ENCODE measurements around the gene ERG.

The ERG gene

DNA sequence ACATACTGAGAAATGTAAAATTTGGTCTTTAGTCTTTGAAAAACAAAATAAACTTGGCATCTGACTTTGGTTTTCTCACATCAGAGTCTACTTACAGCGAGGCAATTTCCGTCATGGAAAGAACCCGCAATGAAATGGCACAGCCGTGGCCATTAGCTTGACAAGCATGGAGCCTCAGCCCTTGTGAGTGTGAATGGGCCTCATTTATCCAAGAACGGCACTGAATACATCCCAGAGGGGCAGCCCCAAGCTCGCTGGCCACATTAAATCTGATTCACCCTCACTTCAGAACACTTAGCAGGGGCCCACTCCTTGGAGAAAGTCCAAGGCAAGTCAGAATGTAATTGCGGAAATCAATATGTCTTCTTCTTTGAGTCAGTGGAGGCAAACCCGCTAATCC lies 64.8 kb downstream of the ERG start:
- DNase-seq (ENCODE audit: low read depth) = no peak

DNA sequence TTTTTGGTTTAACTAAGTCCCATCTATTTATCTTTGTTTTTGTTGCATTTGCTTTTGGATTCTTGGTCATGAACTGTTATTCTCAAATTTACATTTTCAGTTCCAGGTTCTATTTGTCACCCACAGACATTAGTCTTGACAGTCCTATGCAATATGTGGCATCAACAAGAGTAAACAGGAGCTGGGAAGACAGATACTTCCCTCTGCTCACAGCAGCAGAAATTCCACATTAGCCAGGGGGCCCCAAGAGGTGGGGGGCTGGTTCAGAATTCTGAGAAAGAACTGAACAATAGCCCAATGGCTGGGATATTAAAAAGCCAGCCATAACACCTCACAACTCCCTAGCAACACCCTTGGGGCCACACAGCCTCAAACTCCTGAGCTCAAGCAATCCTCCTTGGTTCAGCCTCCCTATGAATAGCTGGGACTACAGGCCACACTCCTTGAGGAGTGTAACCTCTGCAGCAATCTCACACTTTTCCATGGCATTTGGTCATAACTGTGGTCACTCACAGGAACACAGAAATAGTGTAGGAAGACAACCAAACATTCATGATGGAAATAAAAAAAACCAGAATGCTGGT lies 67.8 kb downstream of the ERG start:
- DNase-seq (ENCODE audit: low read depth) = no peak

- no peak for DNase-seq (ENCODE audit: low read depth)
These were observed 69.3 kb downstream of the ERG start for GRCh38 chr21:38429011-38429410.

DNA sequence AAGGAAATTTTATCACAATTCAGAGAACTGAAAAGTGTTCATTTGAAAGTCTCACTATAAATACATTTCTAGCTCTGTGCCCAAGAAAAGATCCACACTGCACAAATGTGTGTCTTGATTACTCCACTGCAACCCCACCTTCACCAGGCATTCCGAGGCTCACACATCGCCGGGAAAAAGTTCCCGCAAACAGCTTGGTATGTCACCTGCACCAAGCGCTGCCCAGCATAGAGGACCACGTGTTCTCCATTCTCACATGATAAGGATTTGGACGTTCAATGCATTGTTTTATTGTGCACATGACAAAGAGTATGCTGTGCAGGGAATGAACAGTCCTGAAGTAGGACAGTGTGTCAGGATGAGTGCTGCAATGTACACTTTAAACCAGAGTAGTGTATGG lies 70.1 kb downstream of the ERG start:
- no peak for DNase-seq (ENCODE audit: low read depth)

GRCh38 chr21:38424305-38425019 lies 73.8 kb downstream of the ERG start:
- no peak for DNase-seq (ENCODE audit: low read depth)

DNA sequence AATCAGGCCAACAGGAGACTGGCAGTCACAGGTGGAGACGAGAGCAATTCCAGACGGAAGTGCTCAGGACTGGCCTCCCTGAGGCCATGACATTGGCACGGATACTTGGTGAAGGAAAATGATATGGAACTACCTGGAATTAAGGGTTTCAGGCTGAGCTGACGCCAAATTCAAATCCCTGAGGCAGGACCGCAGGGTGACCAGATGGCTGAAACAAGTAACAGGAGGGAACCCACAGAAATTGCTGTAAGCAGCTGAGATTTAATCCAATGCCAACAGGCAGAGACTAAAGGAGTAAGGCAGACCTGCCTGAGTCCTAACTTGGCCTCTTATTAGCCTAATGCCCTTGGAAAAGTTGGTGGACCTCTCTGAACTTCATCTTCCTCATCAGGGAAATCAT lies 76.2 kb downstream of the ERG start:
- DNase-seq (ENCODE audit: low read depth) = no peak

DNA sequence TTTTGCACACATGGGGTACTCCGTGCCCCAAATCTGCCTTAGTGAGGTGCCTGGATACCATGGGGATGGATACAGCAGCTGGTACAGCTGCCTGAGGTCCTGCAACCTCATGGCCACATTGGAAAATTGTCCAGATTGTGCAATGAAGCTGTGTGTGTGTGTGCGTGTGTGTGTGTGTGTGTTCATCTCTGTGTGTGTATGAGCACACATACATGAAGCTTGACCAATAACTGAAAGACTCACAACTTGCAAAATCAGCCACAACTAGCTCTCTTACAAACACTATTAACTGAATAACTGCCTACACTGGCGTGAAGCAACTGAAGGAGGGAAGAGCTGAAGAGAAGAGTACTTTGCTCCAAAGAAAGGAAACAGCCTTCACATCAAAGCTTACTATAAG lies 78.1 kb downstream of the ERG start:
- DNase-seq (ENCODE audit: low read depth) = no peak

DNA sequence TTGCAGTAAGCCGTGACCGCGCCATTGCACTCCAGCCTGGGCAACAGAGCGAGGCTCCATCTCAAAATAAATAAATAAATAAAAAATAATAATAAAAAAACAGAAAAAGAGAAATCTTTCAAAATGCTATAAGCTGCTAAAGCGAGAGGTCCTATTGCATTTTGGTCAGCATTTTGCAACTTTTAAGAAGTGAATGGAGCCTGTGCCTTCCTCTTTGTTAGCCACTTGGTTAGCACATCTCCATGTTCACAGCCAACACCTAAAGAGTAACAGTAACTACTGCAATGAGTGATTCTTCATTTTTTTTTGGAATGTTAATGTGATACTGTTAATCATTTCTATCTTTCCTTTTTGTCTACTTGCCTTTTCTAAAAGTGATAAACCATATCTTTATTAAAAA lies 80.6 kb downstream of the ERG start:
- no peak for DNase-seq (ENCODE audit: low read depth)

DNA sequence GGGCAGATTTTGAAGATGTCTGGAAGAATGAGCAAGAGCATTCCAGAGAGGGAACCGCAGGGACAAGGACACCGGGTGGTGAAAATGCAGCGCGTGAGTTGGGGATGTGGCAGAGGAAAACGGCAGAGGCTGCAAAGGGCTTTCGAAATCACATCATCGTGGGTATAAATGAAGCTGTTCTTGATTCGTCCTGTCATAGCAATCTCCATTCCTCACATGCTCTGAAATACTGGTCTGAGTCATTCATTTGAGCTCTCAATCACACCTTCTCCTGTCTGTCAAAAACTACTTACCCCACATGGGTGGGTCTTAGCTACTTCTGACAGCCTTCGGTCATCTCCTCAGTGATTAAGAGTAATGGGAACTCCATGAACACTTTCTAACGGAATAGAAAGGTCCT lies 81.5 kb downstream of the ERG start:
- DNase-seq (ENCODE audit: low read depth) = no peak

- DNase-seq (ENCODE audit: low read depth) = no peak
These were observed 84.2 kb downstream of the ERG start for GRCh38 chr21:38413958-38414548.

GRCh38 chr21:38410466-38410865 lies 87.8 kb downstream of the ERG start:
- DNase-seq (ENCODE audit: low read depth) = no peak

GRCh38 chr21:38409907-38410306 lies 88.4 kb downstream of the ERG start:
- DNase-seq (ENCODE audit: low read depth) = no peak

DNA sequence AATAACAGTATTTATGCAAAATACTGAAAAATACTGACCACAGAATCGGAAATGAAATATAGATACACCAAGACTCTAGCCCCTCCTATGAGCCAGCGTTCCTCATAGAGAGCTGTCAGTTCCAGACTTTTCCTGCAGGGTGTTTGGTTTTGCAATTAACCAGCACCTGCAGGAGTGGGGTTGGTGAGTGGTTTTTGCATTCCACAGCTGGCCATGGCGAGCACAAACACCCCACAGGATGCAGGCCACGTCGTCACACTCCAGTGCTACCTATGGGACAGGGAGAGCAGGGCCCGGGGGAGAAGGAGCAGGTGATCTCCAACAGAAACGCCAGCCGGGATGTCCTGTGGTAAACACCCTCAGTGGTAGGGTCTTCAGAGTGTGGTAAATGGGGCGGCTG lies 94.1 kb downstream of the ERG start:
- DNase-seq (ENCODE audit: low read depth) = no peak

DNA sequence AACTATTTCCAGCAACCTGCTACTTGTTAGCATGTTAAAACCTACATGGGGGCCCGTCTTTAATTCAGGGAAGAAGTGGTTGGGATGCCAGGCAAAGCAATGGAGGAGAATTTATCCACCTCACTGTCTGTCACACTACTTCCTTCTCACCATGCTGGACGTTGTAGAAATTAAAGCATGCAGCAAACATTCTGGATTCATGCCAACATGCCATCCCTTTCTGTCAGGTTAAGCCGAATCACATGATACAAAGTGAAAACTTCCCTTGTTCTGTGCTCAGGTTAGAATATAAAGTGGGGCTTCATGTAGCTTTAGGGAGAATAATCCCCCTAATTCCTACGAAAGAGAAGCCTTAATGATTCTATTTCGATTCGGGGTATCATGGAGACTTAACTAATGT lies 95.5 kb downstream of the ERG start:
- DNase-seq (ENCODE audit: low read depth) = no peak

- DNase-seq (ENCODE audit: low read depth) = no peak
These were observed 96.0 kb downstream of the ERG start for GRCh38 chr21:38402291-38402690.

- no peak for DNase-seq (ENCODE audit: low read depth)
These were observed 96.9 kb downstream of the ERG start for GRCh38 chr21:38401191-38401926.

- DNase-seq (ENCODE audit: low read depth) = no peak
These were observed 97.9 kb downstream of the ERG start for GRCh38 chr21:38400195-38400919.

DNA sequence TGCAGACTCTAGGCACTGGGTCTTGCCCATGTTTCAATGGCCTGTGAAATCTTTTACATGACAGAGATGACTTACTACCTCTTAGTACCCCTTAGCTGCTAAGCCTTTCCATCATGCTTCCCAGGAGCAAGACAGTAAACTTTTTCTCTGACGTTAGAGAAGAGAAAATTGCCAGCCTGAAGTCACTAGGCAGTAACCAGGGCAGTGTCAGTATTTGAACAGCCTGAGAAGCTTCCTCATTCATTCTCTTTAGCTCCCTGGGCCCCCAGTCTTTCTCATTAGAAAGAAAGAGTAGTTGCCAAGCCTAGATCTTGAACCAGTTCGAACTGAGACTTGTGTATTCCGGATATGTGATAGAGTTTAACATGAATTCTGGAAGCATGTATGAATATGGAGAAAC lies 99.2 kb downstream of the ERG start:
- DNase-seq (ENCODE audit: low read depth) = no peak

DNA sequence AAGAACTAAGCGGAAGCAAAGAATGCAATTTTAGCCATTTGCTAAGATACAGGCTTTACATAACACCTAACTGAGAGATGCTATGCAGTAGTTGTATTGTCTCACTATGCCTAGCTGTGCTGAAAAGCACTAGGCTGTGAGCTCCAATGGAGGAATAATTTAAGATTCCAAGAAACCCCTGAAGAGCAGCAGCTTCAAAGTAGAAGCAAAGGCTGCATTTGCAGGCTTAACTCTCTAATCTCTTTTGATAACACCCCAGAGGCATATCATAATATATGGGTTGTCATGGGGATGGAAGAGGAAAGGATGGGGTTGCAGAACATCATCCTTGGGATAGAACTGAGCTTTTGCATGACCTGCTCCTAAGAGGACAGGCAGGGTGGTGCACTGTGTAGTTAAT lies 102.0 kb downstream of the ERG start:
- DNase-seq (ENCODE audit: low read depth) = no peak

DNA sequence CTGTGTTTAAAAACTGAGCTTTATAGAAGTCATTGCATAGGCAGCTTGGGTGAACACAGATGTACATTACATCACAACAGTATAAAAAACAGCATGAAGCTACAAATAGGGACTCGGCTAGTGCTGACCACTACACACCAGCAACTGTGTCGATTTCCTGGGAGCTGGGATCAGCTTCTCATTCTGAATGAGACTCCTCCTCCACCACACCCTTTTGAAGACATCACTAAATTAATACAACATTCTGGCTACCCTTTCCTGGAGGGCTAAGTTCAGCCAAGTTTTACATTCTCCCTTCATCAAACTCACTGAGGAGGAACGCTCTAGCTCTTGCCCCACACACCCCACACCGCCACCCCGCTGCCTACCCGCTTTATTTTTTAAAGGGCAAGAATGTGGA lies 102.7 kb downstream of the ERG start:
- no peak for DNase-seq (ENCODE audit: low read depth)

- no peak for DNase-seq (ENCODE audit: low read depth)
These were observed 105.6 kb downstream of the ERG start for GRCh38 chr21:38392661-38393060.

- DNase-seq (ENCODE audit: low read depth) = no peak
These were observed 108.4 kb downstream of the ERG start for GRCh38 chr21:38389896-38390295.

- DNase-seq (ENCODE audit: low read depth) = no peak
These were observed 109.0 kb downstream of the ERG start for GRCh38 chr21:38389354-38389676.
